IMR-90 (cell line): Measurements from ENCODE around the gene ZMIZ1. TPM values are rescaled to one million over a fixed set of nuclear protein-coding genes. Genes with fewer than 3 reads are reported as not detected.

Experiments
- ATAC-seq: fragments of 200-7000 bp; cut with Tn5 transposase; 2 replicates; pipeline ENCODE4 v1.9.1; 2020; ENCODE audit warnings: low read depth, mild to moderate bottlenecking, moderate library complexity
- BruUV-seq: library from RNA; stranded (reverse); fragments of 400-500 nt; replicated peaks from 2 replicates; lab custom pipeline; 2021; lab: Mats Ljungman, UMichigan
- CTCF ChIA-PET: fragments of 300-600 bp; formaldehyde crosslinking; extraction: SDS; loops from one replicate; lab custom pipeline; 2021; ENCODE audit warnings: antibody characterized with exemption; lab: Yijun Ruan, JAX
- POLR2A ChIA-PET: fragments of 300-600 bp; sonication (Branson Sonifier 250); formaldehyde crosslinking; loops from one replicate; lab custom pipeline; 2022; ENCODE audit warnings: antibody characterized with exemption; ENCODE audit not compliant: unreplicated experiment; lab: Charles Lee
- DNase-seq: peaks from one replicate; pipeline ENCODE4 v3.0.0; 2013
- H2AFZ ChIP-seq: replicated peaks from 2 replicates; pipeline ENCODE3; 2013; ENCODE audit warnings: low read length, mild to moderate bottlenecking; ENCODE audit not compliant: poor library complexity
- H2AK5ac ChIP-seq: 2 replicates; pipeline ENCODE4 v1.6.1; 2013; ENCODE audit warnings: low read depth, low read length, inconsistent platforms
- H2AK9ac ChIP-seq: replicated peaks from 2 replicates; pipeline ENCODE3; 2013; ENCODE audit warnings: mild to moderate bottlenecking, low read depth, low read length, moderate library complexity; ENCODE audit not compliant: poor library complexity
- H2BK120ac ChIP-seq: 2 replicates; pipeline ENCODE4 v1.6.1; 2013; ENCODE audit warnings: low read depth, low read length, inconsistent platforms
- H2BK15ac ChIP-seq: 3 replicates; pipeline ENCODE4 v1.6.1; 2013; ENCODE audit warnings: low read depth, low read length, inconsistent platforms
- H2BK20ac ChIP-seq: 2 replicates; pipeline ENCODE4 v1.6.1; 2013; ENCODE audit warnings: low read depth, mild to moderate bottlenecking, inconsistent platforms, low read length, moderate library complexity
- H2BK5ac ChIP-seq: 2 replicates; pipeline ENCODE4 v1.6.1; 2013; ENCODE audit warnings: mild to moderate bottlenecking, low read depth, low read length, inconsistent platforms; ENCODE audit not compliant: poor library complexity, severe bottlenecking
- H3K14ac ChIP-seq: replicated peaks from 2 replicates; pipeline ENCODE4 v1.6.1; 2013; ENCODE audit warnings: low read depth, low read length, inconsistent platforms
- H3K18ac ChIP-seq: 2 replicates; pipeline ENCODE4 v1.6.1; 2013; ENCODE audit warnings: low read depth, low read length, control low read depth
- H3K23ac ChIP-seq: 2 replicates; pipeline ENCODE4 v1.6.1; 2013; ENCODE audit warnings: low read depth, low read length, inconsistent platforms
- H3K27ac ChIP-seq: 2 replicates; pipeline ENCODE4 v1.5.1; 2013; ENCODE audit warnings: mild to moderate bottlenecking, control low read depth, low read length; ENCODE audit not compliant: insufficient read depth
- H3K27me3 ChIP-seq: 2 replicates; pipeline ENCODE4 v1.6.1; 2013; ENCODE audit warnings: low read length; ENCODE audit not compliant: control insufficient read depth, insufficient read depth
- H3K36me3 ChIP-seq: 2 replicates; pipeline ENCODE4 v1.6.1; 2013; ENCODE audit warnings: low read length, mixed read lengths; ENCODE audit not compliant: control insufficient read depth, insufficient read depth
- H3K4ac ChIP-seq: 2 replicates; pipeline ENCODE4 v1.6.1; 2013; ENCODE audit warnings: low read depth, low read length, inconsistent platforms
- H3K4me1 ChIP-seq: 2 replicates; pipeline ENCODE4 v1.6.1; 2013; ENCODE audit warnings: low read length, mixed read lengths; ENCODE audit not compliant: control insufficient read depth, insufficient read depth
- H3K4me2 ChIP-seq: 2 replicates; pipeline ENCODE4 v1.6.1; 2013; ENCODE audit warnings: low read depth, mild to moderate bottlenecking, control low read depth, low read length, moderate library complexity
- H3K4me3 ChIP-seq: 2 replicates; pipeline ENCODE4 v1.5.1; 2013; ENCODE audit warnings: low read depth, mild to moderate bottlenecking, control low read depth, low read length, moderate library complexity; ENCODE audit not compliant: insufficient read depth
- H3K56ac ChIP-seq: 2 replicates; pipeline ENCODE4 v1.6.1; 2013; ENCODE audit warnings: low read length, inconsistent platforms; ENCODE audit not compliant: insufficient read depth; ENCODE audit errors: extremely low read depth
- H3K79me1 ChIP-seq, 2 experiments: 2 replicates each; pipeline ENCODE4 v1.6.1; 2013; ENCODE audit warnings: low read length in 2 of 2, inconsistent platforms in 1 of 2, low read depth in 1 of 2
- H3K9ac ChIP-seq: 2 replicates; pipeline ENCODE4 v1.6.1; 2013; ENCODE audit warnings: low read depth, low read length, control low read depth
- H3K9me1 ChIP-seq: 2 replicates; pipeline ENCODE4 v1.6.1; 2013; ENCODE audit warnings: low read length, inconsistent platforms; ENCODE audit not compliant: insufficient read depth
- H3K9me3 ChIP-seq: 2 replicates; pipeline ENCODE4 v1.6.1; 2013; ENCODE audit warnings: low read length; ENCODE audit not compliant: control insufficient read depth, insufficient read depth
- H4K20me1 ChIP-seq: 2 replicates; pipeline ENCODE4 v1.6.1; 2013; ENCODE audit warnings: low read length, inconsistent platforms; ENCODE audit not compliant: insufficient read depth
- H4K5ac ChIP-seq: 2 replicates; pipeline ENCODE4 v1.6.1; 2013; ENCODE audit warnings: mild to moderate bottlenecking, low read depth, low read length, control low read depth
- H4K8ac ChIP-seq, 2 experiments: 2 replicates each; pipeline ENCODE4 v1.6.1; 2013; ENCODE audit warnings: low read depth in 2 of 2, low read length in 2 of 2, control low read depth in 1 of 2, inconsistent platforms in 1 of 2
- H4K91ac ChIP-seq: 2 replicates; pipeline ENCODE4 v1.6.1; 2013; ENCODE audit warnings: low read depth, low read length, inconsistent platforms; ENCODE audit not compliant: insufficient read depth
- BHLHE40 ChIP-seq: fragments of 150-350 bp; IDR thresholded peaks from 2 replicates; pipeline ENCODE4 v1.6.1; 2016; ENCODE audit warnings: mild to moderate bottlenecking, low read depth, low read length
- CEBPB ChIP-seq: IDR thresholded peaks from 2 replicates; pipeline ENCODE4 v1.6.1; 2012; ENCODE audit warnings: low read depth, low read length, improper control_type of control experiment
- MXI1 ChIP-seq: IDR thresholded peaks from 2 replicates; pipeline ENCODE4 v1.6.1; 2012; ENCODE audit warnings: low read depth, mild to moderate bottlenecking, low read length, moderate library complexity, borderline replicate concordance
- RCOR1 ChIP-seq: IDR thresholded peaks from 2 replicates; pipeline ENCODE4 v1.6.1; 2012; ENCODE audit warnings: mild to moderate bottlenecking, low read length, improper control_type of control experiment; ENCODE audit not compliant: insufficient replicate concordance
- SMC3 ChIP-seq: fragments of 150-350 bp; IDR thresholded peaks from 2 replicates; pipeline ENCODE4 v1.6.1; 2016; ENCODE audit warnings: low read depth, mild to moderate bottlenecking, antibody characterized with exemption, low read length, moderate library complexity
- WGBS, 2 experiments: methylation state at CpG; one replicate each; pipeline versions ENCODE4 v1.1.5 to v1.1.7; 2013; ENCODE audit warnings: missing lambda C conversion rate in 2 of 2; ENCODE audit not compliant: insufficient read length in 1 of 2; ENCODE audit errors: extremely low coverage in 2 of 2; 5-methylcytosine and 5-hydroxymethylcytosine counted together
- dilution Hi-C: fragments of 300-500 bp; cut with HindIII; formaldehyde crosslinking; loops from one replicate; pipeline ENCODE4 v1.14.3; 2018; ENCODE audit warnings: low sequenced_read_pairs; ENCODE audit not compliant: unreplicated experiment
- in situ Hi-C: fragments of 300-500 bp; cut with MboI; formaldehyde crosslinking; loops from 3 replicates; pipeline ENCODE4 v1.14.3; 2019; ENCODE audit warnings: low sequenced_read_pairs, inconsistent platforms, mixed read lengths
- intact Hi-C: fragments of 100-400 bp; cut with micrococcal nuclease; formaldehyde crosslinking; loops from 2 replicates; pipeline ENCODE4 v1.10.0; 2022
- polyA plus RNA-seq, 3 experiments: library from polyadenylated mRNA; depleted of rRNA; stranded (reverse); fragments of >200 nt; gene quantifications; 2 replicates each; pipeline ENCODE4 v1.2.3, GENCODE V29; 2012; ENCODE audit warnings: low replicate concordance in 1 of 3
- total RNA-seq: library from RNA; depleted of rRNA; stranded (reverse); fragments of >200 nt; gene quantifications from 2 replicates; pipeline ENCODE4 v1.2.3, GENCODE V29; 2012
- TF ChIP-seq, protein P1 (sequence below): conservative IDR thresholded peaks from 2 replicates; pipeline ENCODE4 v1.5.1; 2012; ENCODE audit warnings: mild to moderate bottlenecking, low read depth, low read length, improper control_type of control experiment
- TF ChIP-seq, protein P2 (sequence below): fragments of 150-350 bp; IDR thresholded peaks from 2 replicates; pipeline ENCODE4 v1.6.1; 2017; ENCODE audit warnings: mild to moderate bottlenecking, antibody characterized with exemption, low read length, low read depth

ZMIZ1 gene
- total and polyA plus RNA-seq, 2 of the 4 experiments (the other 2 are of a cell fraction), result 6.6 to 48.7 TPM

DNA sequence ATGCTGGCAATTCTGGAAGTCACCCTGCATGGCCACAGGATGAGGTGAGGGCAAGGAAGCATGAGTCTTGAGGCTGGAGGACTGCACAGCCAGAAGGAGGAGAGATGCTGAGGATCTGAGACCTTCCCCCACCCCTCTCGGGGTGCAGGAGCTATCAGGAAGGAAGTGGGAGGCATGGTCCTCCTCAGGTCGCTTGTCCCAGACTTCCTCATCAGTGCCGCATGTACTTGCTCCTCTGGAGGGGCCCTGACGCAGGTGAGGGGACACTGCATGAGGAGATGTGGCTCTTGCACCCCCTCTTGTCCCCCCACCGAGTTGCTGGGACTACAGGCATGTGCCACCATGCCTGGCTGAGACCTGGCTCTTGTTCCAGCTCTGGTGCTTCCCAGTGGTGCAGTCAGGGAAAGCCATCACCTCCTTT is 5.7 kb upstream of the ZMIZ1 start:
- intact Hi-C loops, result loop anchor here (10.0 kb wide), 1 partner anchor 508 kb away; no protein-coding TSS in a partner anchor
- H2AK5ac ChIP-seq, result no peak overlapping the region
- no peak overlapping the region for H2AFZ ChIP-seq
- peaks cover 3% of the 10 kb centered on the region; the same call in 1 of the 2 replicates for H3K4me1 ChIP-seq
- H3K23ac ChIP-seq, result no peak overlapping the region
- no peak overlapping the region for H4K8ac ChIP-seq
- BruUV-seq, result no TSS peak
- H3K79me1 ChIP-seq, result peaks cover 0 to 17% of the 10 kb centered on the region in 2 experiments; a peak in 2 of 4 replicates
- H4K91ac ChIP-seq, result no peak overlapping the region
- dilution Hi-C loops, result no loop called here
- DNase-seq, result no peak
- H3K56ac ChIP-seq, result no peak overlapping the region
- ATAC-seq, result no peak
- in situ Hi-C loops, result no loop called here
- TF ChIP-seq CEBPB (no peak), SMC3 (no peak), RCOR1 (no peak), MXI1 (no peak), BHLHE40 (no peak)
- TF ChIP-seq, protein P1, sequence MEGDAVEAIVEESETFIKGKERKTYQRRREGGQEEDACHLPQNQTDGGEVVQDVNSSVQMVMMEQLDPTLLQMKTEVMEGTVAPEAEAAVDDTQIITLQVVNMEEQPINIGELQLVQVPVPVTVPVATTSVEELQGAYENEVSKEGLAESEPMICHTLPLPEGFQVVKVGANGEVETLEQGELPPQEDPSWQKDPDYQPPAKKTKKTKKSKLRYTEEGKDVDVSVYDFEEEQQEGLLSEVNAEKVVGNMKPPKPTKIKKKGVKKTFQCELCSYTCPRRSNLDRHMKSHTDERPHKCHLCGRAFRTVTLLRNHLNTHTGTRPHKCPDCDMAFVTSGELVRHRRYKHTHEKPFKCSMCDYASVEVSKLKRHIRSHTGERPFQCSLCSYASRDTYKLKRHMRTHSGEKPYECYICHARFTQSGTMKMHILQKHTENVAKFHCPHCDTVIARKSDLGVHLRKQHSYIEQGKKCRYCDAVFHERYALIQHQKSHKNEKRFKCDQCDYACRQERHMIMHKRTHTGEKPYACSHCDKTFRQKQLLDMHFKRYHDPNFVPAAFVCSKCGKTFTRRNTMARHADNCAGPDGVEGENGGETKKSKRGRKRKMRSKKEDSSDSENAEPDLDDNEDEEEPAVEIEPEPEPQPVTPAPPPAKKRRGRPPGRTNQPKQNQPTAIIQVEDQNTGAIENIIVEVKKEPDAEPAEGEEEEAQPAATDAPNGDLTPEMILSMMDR, result no peak
- TF ChIP-seq, protein P2, sequence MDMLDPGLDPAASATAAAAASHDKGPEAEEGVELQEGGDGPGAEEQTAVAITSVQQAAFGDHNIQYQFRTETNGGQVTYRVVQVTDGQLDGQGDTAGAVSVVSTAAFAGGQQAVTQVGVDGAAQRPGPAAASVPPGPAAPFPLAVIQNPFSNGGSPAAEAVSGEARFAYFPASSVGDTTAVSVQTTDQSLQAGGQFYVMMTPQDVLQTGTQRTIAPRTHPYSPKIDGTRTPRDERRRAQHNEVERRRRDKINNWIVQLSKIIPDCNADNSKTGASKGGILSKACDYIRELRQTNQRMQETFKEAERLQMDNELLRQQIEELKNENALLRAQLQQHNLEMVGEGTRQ, result no peak
- no peak overlapping the region for H4K5ac ChIP-seq
- no peak overlapping the region for H2BK15ac ChIP-seq
- no peaks in the 10 kb centered on the region for H3K36me3 ChIP-seq
- H3K9me1 ChIP-seq, result no peaks in the 10 kb centered on the region
- H3K9me3 ChIP-seq, result no peaks in the 10 kb centered on the region
- no peak overlapping the region for H3K4me2 ChIP-seq
- H3K14ac ChIP-seq, result no peak overlapping the region
- no peaks in the 10 kb centered on the region for H4K20me1 ChIP-seq
- H3K18ac ChIP-seq, result no peak overlapping the region
- H2BK5ac ChIP-seq, result no peak overlapping the region
- POLR2A ChIA-PET, result no interaction called here
- no peak overlapping the region for H3K27ac ChIP-seq
- WGBS, 2 experiments, result 100% methylated on average over 2 of the region's 5 CpGs; no CpG with 5 or more reads in 1 of the 2 experiments
- H2BK120ac ChIP-seq, result no peak overlapping the region
- H3K4me3 ChIP-seq, result no peak overlapping the region
- H3K9ac ChIP-seq, result no peak overlapping the region
- peaks cover 15% of the 10 kb centered on the region for H3K27me3 ChIP-seq
- H3K4ac ChIP-seq, result no peak overlapping the region
- no peak overlapping the region for H2BK20ac ChIP-seq
- CTCF ChIA-PET, result no interaction called here
- H2AK9ac ChIP-seq, result no peak overlapping the region
